Stimulated activated CD8-positive, alpha-beta memory T cell treated with anti-CD3 and anti-CD28 coated beads, Interleukin-4, amount 100 ng/mL, for 24 hours (primary cell): ENCODE measurements around the gene GFOD1.
"Not testable (repeated sequence)": the region's sequence is repeated elsewhere in the genome, so short reads cannot be mapped to it uniquely, and the experiment has no call there.

Experiments
- DNase-seq: peaks from one replicate; pipeline ENCODE4 v3.0.0-alpha.2; 2020; ENCODE audit warnings: low read depth

GFOD1 gene

GRCh38 chr6:13511913-13512717 lies 24.7 kb upstream of the GFOD1 start:
- DNase-seq: no peak

- DNase-seq: not testable (repeated sequence)
These were observed 23.8 kb upstream of the GFOD1 start for GRCh38 chr6:13511141-13511571.

- not testable (repeated sequence) for DNase-seq
These were observed 23.0 kb upstream of the GFOD1 start for GRCh38 chr6:13510433-13510832.

- no peak for DNase-seq
These were observed 21.6 kb upstream of the GFOD1 start for GRCh38 chr6:13508711-13509705.

GRCh38 chr6:13507306-13507860 lies 20.0 kb upstream of the GFOD1 start:
- no peak for DNase-seq

GRCh38 chr6:13505345-13505734 lies 17.9 kb upstream of the GFOD1 start:
- no peak for DNase-seq

- DNase-seq: no peak
These were observed 17.4 kb upstream of the GFOD1 start for GRCh38 chr6:13504611-13505344.

- DNase-seq: no peak
These were observed 13.5 kb upstream of the GFOD1 start for GRCh38 chr6:13500915-13501314.

GRCh38 chr6:13500264-13500663 lies 12.9 kb upstream of the GFOD1 start:
- no peak for DNase-seq

GRCh38 chr6:13496513-13497190 lies 9.3 kb upstream of the GFOD1 start:
- DNase-seq: no peak

- no peak for DNase-seq
These were observed 8.4 kb upstream of the GFOD1 start for GRCh38 chr6:13495818-13496217.

GRCh38 chr6:13495112-13495776 lies 7.8 kb upstream of the GFOD1 start:
- no peak for DNase-seq

GRCh38 chr6:13494137-13494536 lies 6.7 kb upstream of the GFOD1 start:
- DNase-seq: no peak

GRCh38 chr6:13493147-13493546 lies 5.7 kb upstream of the GFOD1 start:
- no peak for DNase-seq

GRCh38 chr6:13492357-13492756 lies 5.0 kb upstream of the GFOD1 start:
- DNase-seq: no peak

GRCh38 chr6:13491538-13491937 lies 4.1 kb upstream of the GFOD1 start:
- no peak for DNase-seq

GRCh38 chr6:13490402-13490801 lies 3.0 kb upstream of the GFOD1 start:
- no peak for DNase-seq

GRCh38 chr6:13488896-13489237 lies 1.5 kb upstream of the GFOD1 start:
- no peak for DNase-seq

- no peak for DNase-seq
These were observed 855 bp upstream of the GFOD1 start for GRCh38 chr6:13488015-13488895.

GRCh38 chr6:13486679-13487121 lies 700 bp downstream of the GFOD1 start:
- DNase-seq: peak; percentile 45
